CD4-positive, alpha-beta T cell treated with Interleukin-21 for 1 hour (primary cell): ENCODE measurements around the gene DDX31.

Experiments
- DNase-seq: peaks from one replicate; pipeline ENCODE4 v3.0.0-alpha.2; 2020

Gene DDX31

GRCh38 chr9:132543251-132543650 lies 126.5 kb downstream of the DDX31 start:
- DNase-seq: no peak
